Measurements from ENCODE around the gene SLC5A2.

DNA sequence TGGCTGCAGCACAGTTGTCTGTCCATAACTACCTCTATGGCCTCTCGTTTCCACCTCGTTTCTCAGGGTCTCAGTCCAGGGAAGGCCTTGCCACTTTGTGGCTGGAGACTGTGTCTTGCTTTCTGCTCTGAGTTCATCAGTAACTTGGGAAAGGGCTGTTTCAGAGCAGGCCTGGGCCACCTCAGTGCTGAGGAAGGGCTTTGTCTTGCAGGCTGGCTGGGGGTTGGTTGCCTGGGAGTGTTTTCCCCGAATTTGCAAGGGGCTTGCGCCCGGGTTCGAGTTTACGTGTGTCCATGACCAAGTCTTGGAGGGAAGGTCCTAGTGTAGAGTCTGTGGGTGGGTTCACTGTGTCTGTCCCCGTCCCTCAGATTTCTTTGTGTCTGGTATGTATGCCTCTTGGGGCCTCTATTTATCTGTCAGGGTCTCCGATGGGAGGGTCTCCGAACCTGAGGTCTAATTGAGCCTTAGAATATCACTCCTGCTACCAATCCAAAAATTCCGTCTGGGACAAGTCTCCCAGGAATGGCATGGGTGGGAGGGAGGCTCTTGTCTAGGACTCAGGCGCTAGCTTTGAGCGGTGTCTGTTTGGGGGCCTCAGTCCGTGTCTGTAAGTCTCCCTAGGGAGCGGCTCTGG lies 11.6 kb upstream of the SLC5A2 start:
- TF ChIP-seq, protein P1, sequence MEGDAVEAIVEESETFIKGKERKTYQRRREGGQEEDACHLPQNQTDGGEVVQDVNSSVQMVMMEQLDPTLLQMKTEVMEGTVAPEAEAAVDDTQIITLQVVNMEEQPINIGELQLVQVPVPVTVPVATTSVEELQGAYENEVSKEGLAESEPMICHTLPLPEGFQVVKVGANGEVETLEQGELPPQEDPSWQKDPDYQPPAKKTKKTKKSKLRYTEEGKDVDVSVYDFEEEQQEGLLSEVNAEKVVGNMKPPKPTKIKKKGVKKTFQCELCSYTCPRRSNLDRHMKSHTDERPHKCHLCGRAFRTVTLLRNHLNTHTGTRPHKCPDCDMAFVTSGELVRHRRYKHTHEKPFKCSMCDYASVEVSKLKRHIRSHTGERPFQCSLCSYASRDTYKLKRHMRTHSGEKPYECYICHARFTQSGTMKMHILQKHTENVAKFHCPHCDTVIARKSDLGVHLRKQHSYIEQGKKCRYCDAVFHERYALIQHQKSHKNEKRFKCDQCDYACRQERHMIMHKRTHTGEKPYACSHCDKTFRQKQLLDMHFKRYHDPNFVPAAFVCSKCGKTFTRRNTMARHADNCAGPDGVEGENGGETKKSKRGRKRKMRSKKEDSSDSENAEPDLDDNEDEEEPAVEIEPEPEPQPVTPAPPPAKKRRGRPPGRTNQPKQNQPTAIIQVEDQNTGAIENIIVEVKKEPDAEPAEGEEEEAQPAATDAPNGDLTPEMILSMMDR (IDR thresholded peaks at IDR 0.05; ENCODE audit: low read depth, low read length), result no peak
- TF ChIP-seq EZH2phosphoT487 (IDR thresholded peaks at IDR 0.05; ENCODE audit: low read depth), result no peak
